Gastroesophageal sphincter (tissue), 4 donors: Measurements from ENCODE around the gene NCOA3. TPM values are rescaled to one million over a fixed set of nuclear protein-coding genes. Genes with fewer than 3 reads are reported as not detected.

ENCODE experiments used
- ATAC-seq: fragments of 150-250 bp; one replicate; pipeline ENCODE4 v1.9.1; 2016; ENCODE audit warnings: mild to moderate bottlenecking, moderate library complexity
- H3K27ac ChIP-seq, 4 donors: fragments of 200-600 bp; sonication (generic) in 3 of 4; 1 replicate in 3 of 4; 2 replicates in 1 of 4; pipeline ENCODE4 v1.5.1; 2016 to 2019
- H3K27me3 ChIP-seq: fragments of 200-600 bp; sonication (generic); one replicate; pipeline ENCODE4 v1.5.1; 2019
- H3K36me3 ChIP-seq, 2 donors: fragments of 200-600 bp; sonication (generic); one replicate each; pipeline ENCODE4 v1.5.1; 2019; ENCODE audit warnings: control low read depth in 1 of 2
- H3K4me1 ChIP-seq, 3 donors: fragments of 200-600 bp; sonication (generic); 1 replicate in 2 of 3; 2 replicates in 1 of 3; pipeline ENCODE4 v1.5.1; 2016 to 2019; ENCODE audit warnings: control low read depth in 2 of 3
- H3K4me3 ChIP-seq, 2 donors: fragments of 200-600 bp; sonication (generic); one replicate each; pipeline ENCODE4 v1.5.1; 2019; ENCODE audit warnings: mild to moderate bottlenecking in 1 of 2, moderate library complexity in 1 of 2
- H3K9me3 ChIP-seq, 3 donors: fragments of 200-600 bp; sonication (generic); one replicate each; pipeline ENCODE4 v1.5.1; 2017 to 2019; ENCODE audit warnings: control low read depth in 2 of 3
- EP300 ChIP-seq: sonication (generic); formaldehyde crosslinking; IDR thresholded peaks from one replicate; pipeline ENCODE4 v1.6.1; 2017; ENCODE audit warnings: antibody characterized with exemption, mild to moderate bottlenecking
- POLR2A ChIP-seq, 2 donors: fragments of 450-650 bp; IDR thresholded peaks; one replicate each; pipeline ENCODE4 v1.6.1; 2017; ENCODE audit warnings: antibody characterized with exemption in 2 of 2, mild to moderate bottlenecking in 2 of 2, moderate library complexity in 1 of 2
- POLR2AphosphoS5 ChIP-seq: sonication (generic); formaldehyde crosslinking; IDR thresholded peaks from one replicate; pipeline ENCODE4 v1.6.1; 2017; ENCODE audit warnings: antibody characterized with exemption
- WGBS, 2 donors: methylation state at CpG; one replicate each; pipeline ENCODE4 v1.1.5; 2018; ENCODE audit warnings: low coverage in 1 of 2; 5-methylcytosine and 5-hydroxymethylcytosine counted together
- total RNA-seq, 4 donors: library from RNA; depleted of rRNA; stranded (reverse); fragments of >200 nt; gene quantifications; one replicate each; pipeline ENCODE4 v1.1.0, GENCODE V29; 2016
- TF ChIP-seq, protein P1 (sequence below), 4 experiments: fragments of 200-600 bp in 2 of 4; fragments of 450-650 bp in 2 of 4; sonication (generic) in 1 of 4; IDR thresholded peaks; one replicate each; pipeline ENCODE4 v1.5.1; 2017 to 2019; ENCODE audit warnings: antibody characterized with exemption in 4 of 4, mild to moderate bottlenecking in 2 of 4, moderate library complexity in 2 of 4

Gene NCOA3
- total RNA-seq, 4 donors from 2014 or later = 28.8 to 44.5 (median 37.6) TPM

DNA sequence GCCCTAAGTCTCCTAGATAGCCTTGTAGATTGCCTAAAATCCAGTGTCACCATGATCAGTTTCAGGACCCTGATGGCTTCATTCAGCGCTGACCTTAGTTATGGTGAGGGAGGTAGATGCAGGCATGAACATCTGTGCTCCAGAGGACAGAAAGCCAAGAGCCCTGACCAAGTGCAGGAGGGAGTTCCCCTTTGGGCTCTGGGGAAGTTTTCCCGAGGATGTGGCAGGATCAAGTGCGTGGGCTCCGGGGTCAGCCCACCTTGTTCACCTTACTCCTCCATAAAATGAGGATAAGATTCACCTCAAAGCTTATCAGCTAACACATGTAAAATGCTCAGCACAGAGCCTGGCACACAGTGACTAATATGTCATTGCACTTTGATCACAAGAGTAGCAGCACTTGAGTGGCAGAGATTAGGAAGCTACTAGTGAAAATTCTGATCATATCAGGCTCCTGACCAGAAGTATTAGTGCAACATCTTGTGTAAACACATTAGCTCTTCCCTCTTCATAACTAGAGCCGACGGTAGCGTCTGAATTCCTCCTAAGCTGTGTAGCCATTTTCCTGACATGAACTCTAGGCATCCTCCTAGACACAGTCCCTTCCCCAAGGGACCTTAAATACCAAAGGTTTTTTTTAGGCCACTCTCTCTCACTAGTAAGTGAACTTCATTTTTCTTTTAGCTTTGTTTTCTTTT, 158.4 kb downstream of the NCOA3 start:
- Histone ChIP-seq H3K27ac (no peak overlapping the region), H3K9me3 (no peaks in the 10 kb centered on the region), H3K4me3 (no peak overlapping the region), H3K27me3 (no peaks in the 10 kb centered on the region), H3K4me1 (peaks cover 0 to 19% (median 4%) of the 10 kb centered on the region in 3 donors), H3K36me3 (peaks cover 0 to 84% of the 10 kb centered on the region in 2 donors)
- TF ChIP-seq EP300 = no peak
- no peak for TF ChIP-seq POLR2A (IDR thresholded peaks at IDR 0.05)
- TF ChIP-seq POLR2AphosphoS5 = no peak
- TF ChIP-seq, protein P1, sequence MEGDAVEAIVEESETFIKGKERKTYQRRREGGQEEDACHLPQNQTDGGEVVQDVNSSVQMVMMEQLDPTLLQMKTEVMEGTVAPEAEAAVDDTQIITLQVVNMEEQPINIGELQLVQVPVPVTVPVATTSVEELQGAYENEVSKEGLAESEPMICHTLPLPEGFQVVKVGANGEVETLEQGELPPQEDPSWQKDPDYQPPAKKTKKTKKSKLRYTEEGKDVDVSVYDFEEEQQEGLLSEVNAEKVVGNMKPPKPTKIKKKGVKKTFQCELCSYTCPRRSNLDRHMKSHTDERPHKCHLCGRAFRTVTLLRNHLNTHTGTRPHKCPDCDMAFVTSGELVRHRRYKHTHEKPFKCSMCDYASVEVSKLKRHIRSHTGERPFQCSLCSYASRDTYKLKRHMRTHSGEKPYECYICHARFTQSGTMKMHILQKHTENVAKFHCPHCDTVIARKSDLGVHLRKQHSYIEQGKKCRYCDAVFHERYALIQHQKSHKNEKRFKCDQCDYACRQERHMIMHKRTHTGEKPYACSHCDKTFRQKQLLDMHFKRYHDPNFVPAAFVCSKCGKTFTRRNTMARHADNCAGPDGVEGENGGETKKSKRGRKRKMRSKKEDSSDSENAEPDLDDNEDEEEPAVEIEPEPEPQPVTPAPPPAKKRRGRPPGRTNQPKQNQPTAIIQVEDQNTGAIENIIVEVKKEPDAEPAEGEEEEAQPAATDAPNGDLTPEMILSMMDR (IDR thresholded peaks at IDR 0.05) = no peak
- WGBS, 2 donors = 26 to 55% methylated on average over 3 to 6 of the region's 7 CpGs
- ATAC-seq = no peak

DNA sequence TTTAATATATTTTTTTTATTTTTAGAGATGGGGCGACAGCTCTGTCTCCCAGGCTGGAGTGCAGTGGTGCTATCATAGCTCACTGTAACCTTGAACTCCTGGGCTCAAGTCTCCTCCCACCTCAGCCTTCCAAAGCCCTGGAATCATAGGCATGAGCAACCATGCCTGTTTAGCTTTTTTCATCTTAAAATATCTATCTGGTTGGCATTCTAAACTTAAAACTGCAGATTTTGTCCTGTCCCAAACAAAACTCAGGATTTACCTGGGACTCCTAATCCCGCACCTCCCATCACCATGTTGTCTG, 158.9 kb downstream of the NCOA3 start:
- Histone ChIP-seq H3K36me3 (peaks cover 0 to 84% of the 10 kb centered on the region in 2 donors), H3K4me3 (no peak overlapping the region), H3K9me3 (no peaks in the 10 kb centered on the region), H3K4me1 (peaks cover 0 to 19% (median 4%) of the 10 kb centered on the region in 3 donors), H3K27me3 (no peaks in the 10 kb centered on the region), H3K27ac (no peak overlapping the region)
- no peak for ATAC-seq
- 83 to 100% methylated on average over 1 of the region's 2 CpGs for WGBS, 2 donors
- TF ChIP-seq EP300 (no peak), POLR2AphosphoS5 (no peak), POLR2A (IDR thresholded peaks at IDR 0.05) (no peak)
- TF ChIP-seq, protein P1 (IDR thresholded peaks at IDR 0.05) = no peak

DNA sequence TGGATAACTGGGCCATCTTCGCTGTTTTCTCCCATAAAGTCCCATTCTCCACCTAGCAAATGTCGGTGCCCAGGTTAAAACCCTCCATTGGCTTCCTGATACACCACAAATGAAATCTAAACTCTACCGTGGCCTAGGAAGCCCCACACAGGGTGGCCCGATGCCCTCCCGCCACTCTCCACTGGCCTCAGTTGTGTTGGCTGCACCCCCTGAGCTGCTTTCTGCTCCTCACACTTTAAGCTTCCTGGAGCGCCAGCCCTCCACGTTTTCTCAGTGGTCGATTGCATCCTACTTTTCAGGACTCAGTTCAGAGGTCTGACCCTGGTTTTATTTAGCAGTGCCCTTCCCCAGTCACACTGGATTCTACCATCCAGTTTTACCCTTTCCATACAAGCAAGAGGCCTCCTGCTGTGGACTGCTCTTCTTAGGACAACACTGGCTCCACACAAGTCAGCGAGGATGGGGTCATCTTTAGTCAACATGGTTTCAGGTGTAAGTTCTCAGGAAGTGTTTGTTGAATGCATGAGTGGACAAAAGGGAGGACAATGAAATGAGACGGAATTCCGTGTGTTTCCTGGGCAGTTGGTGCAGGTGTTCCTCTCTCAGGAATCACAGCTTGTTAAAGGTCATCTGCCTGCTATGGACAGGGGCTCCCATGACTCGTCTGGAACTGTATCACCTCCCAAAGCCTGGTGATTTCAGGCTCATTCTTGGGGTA, 159.5 kb downstream of the NCOA3 start:
- Histone ChIP-seq H3K36me3 (peaks cover 0 to 85% of the 10 kb centered on the region in 2 donors), H3K4me1 (peaks cover 0 to 19% (median 4%) of the 10 kb centered on the region in 3 donors), H3K27me3 (no peaks in the 10 kb centered on the region), H3K27ac (no peak overlapping the region), H3K9me3 (no peaks in the 10 kb centered on the region), H3K4me3 (no peak overlapping the region)
- TF ChIP-seq POLR2A (IDR thresholded peaks at IDR 0.05) = no peak
- TF ChIP-seq POLR2AphosphoS5 = no peak
- no peak for TF ChIP-seq EP300
- TF ChIP-seq, protein P1 (IDR thresholded peaks at IDR 0.05) = no peak
- no peak for ATAC-seq
- WGBS, 2 donors = 76 to 85% methylated on average over 7 to 11 of the region's 12 CpGs

DNA sequence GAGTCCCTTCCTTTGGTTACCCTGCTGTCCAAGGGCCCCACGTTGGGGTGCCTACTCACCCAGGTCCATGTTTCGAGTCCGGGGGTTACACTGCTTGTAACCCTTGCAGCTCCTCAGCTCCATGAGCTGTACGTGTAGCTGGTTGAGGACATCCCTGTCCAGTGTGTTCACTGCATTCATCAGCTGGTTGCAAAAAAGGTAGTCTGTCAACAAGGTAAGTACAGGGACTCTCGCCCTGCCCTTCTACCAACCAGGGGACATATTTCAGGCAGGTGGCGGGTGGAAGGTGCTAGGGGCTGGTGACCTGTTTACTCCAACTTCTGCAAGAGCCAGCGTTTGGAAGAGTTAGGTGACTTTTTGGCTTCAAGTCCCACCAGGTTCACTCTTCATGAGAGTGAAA, 160.0 kb downstream of the NCOA3 start:
- peaks cover 0 to 86% of the 10 kb centered on the region in 2 donors for H3K36me3 ChIP-seq
- H3K4me1 ChIP-seq = peaks cover 0 to 19% (median 4%) of the 10 kb centered on the region in 3 donors
- no peaks in the 10 kb centered on the region for H3K9me3 ChIP-seq
- no peak overlapping the region for H3K4me3 ChIP-seq
- H3K27ac ChIP-seq = no peak overlapping the region
- ATAC-seq = no peak
- 60 to 87% methylated on average over 2 to 3 of the region's 7 CpGs for WGBS, 2 donors
- TF ChIP-seq EP300 (no peak), POLR2AphosphoS5 (no peak), POLR2A (IDR thresholded peaks at IDR 0.05) (no peak)
- TF ChIP-seq, protein P1 (IDR thresholded peaks at IDR 0.05) = no peak
- H3K27me3 ChIP-seq = no peaks in the 10 kb centered on the region
